ENCODE measurements around the gene NDUFA7.
"Not testable (repeated sequence)": the region's sequence is repeated elsewhere in the genome, so short reads cannot be mapped to it uniquely, and the experiment has no call there.

Gene NDUFA7

GRCh38 chr19:8342684-8343482 lies 21.7 kb upstream of the NDUFA7 start, which contains the start of gene KANK3:
Gene KANK3, minus strand, starts transcription at chr19:8343262. Its CDS starts 5,434 bp downstream, at chr19:8337828.
- DNase-seq (ENCODE audit: low read depth) = peak; percentile 83
- peak within 1 kb of the TSS; percentile 47 for H3K4me3 ChIP-seq (ENCODE audit: low read depth, low read length)

- no peak overlapping the region for H3K4me3 ChIP-seq (ENCODE audit: low read depth, low read length)
- DNase-seq (ENCODE audit: low read depth) = no peak
These were observed 21.1 kb upstream of the NDUFA7 start for GRCh38 chr19:8342316-8342683.

- not testable (repeated sequence) for H3K4me3 ChIP-seq (ENCODE audit: low read depth, low read length); DNase-seq (ENCODE audit: low read depth)
These were observed 20.3 kb upstream of the NDUFA7 start for GRCh38 chr19:8341504-8341903.

GRCh38 chr19:8340341-8341096 lies 19.3 kb upstream of the NDUFA7 start:
- H3K4me3 ChIP-seq (ENCODE audit: low read depth, low read length) = no peak overlapping the region
- no peak for DNase-seq (ENCODE audit: low read depth)

- DNase-seq (ENCODE audit: low read depth) = no peak
- H3K4me3 ChIP-seq (ENCODE audit: low read depth, low read length) = no peak overlapping the region
These were observed 17.7 kb upstream of the NDUFA7 start for GRCh38 chr19:8338835-8339234.

GRCh38 chr19:8337728-8338127 lies 16.6 kb upstream of the NDUFA7 start:
- no peak overlapping the region for H3K4me3 ChIP-seq (ENCODE audit: low read depth, low read length)
- DNase-seq (ENCODE audit: low read depth) = no peak

- no peak for DNase-seq (ENCODE audit: low read depth)
These were observed 15.5 kb upstream of the NDUFA7 start for GRCh38 chr19:8336660-8337059.

GRCh38 chr19:8336072-8336569 lies 14.9 kb upstream of the NDUFA7 start:
- no peak for DNase-seq (ENCODE audit: low read depth)
- no peak overlapping the region for H3K4me3 ChIP-seq (ENCODE audit: low read depth, low read length)

More at GRCh38 chr19:8336660-8337059, 15.5 kb upstream of the NDUFA7 start:
- H3K4me3 ChIP-seq (ENCODE audit: low read depth, low read length) = no peak overlapping the region

- no peak for DNase-seq (ENCODE audit: low read depth)
- no peak overlapping the region for H3K4me3 ChIP-seq (ENCODE audit: low read depth, low read length)
These were observed 14.3 kb upstream of the NDUFA7 start for GRCh38 chr19:8335343-8336071.

- no peak overlapping the region for H3K4me3 ChIP-seq (ENCODE audit: low read depth, low read length)
- DNase-seq (ENCODE audit: low read depth) = peak; percentile 34
These were observed 13.5 kb upstream of the NDUFA7 start for GRCh38 chr19:8334458-8335342.

GRCh38 chr19:8333767-8334457 lies 12.7 kb upstream of the NDUFA7 start:
- H3K4me3 ChIP-seq (ENCODE audit: low read depth, low read length) = no peak overlapping the region
- DNase-seq (ENCODE audit: low read depth) = no peak

GRCh38 chr19:8332976-8333766 lies 12.0 kb upstream of the NDUFA7 start:
- no peak overlapping the region for H3K4me3 ChIP-seq (ENCODE audit: low read depth, low read length)
- DNase-seq (ENCODE audit: low read depth) = no peak

GRCh38 chr19:8331263-8331845 lies 10.2 kb upstream of the NDUFA7 start:
- no peak overlapping the region for H3K4me3 ChIP-seq (ENCODE audit: low read depth, low read length)
- DNase-seq (ENCODE audit: low read depth) = no peak

- no peak for DNase-seq (ENCODE audit: low read depth)
- no peak overlapping the region for H3K4me3 ChIP-seq (ENCODE audit: low read depth, low read length)
These were observed 8.8 kb upstream of the NDUFA7 start for GRCh38 chr19:8329996-8330395.

GRCh38 chr19:8325454-8325853 lies 4.3 kb upstream of the NDUFA7 start:
- DNase-seq (ENCODE audit: low read depth) = no peak
- H3K4me3 ChIP-seq (ENCODE audit: low read depth, low read length) = no peak overlapping the region

GRCh38 chr19:8324186-8325050 lies 3.2 kb upstream of the NDUFA7 start:
- no peak for DNase-seq (ENCODE audit: low read depth)
- no peak overlapping the region for H3K4me3 ChIP-seq (ENCODE audit: low read depth, low read length)
